Neural progenitor cell (in vitro differentiated cells): ENCODE data around the gene YEATS4.

Experiments
- EZH2 ChIP-seq: fragments of 200-600 bp; sonication (generic); IDR thresholded peaks from 2 replicates; pipeline ENCODE4 v1.6.1; 2017; ENCODE audit warnings: antibody characterized with exemption, mild to moderate bottlenecking, moderate library complexity
- TF ChIP-seq, protein P1 (sequence below): fragments of 200-600 bp; sonication (generic); IDR thresholded peaks from 2 replicates; pipeline ENCODE4 v1.5.1; 2017; ENCODE audit warnings: antibody characterized with exemption, mild to moderate bottlenecking

DNA sequence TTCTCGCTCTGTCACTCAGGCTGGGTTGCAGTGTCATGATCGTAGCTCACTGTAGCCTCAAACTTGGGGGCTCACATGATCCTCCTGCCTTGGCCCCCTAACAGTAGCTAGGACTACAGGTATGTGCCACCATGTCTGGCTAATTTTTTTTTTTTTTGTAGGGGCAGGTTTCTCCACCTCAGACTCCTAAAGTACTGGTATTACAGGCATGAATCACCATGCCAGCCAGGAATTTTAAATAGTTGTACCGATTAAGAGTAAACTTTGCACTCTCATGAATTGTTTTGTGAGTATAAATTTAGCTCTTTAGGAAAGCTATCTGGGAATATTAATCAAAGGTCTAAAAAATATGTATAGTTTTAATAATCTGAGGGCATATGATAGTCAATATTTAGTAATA, 25.5 kb downstream of the YEATS4 start:
- TF ChIP-seq, protein P1, sequence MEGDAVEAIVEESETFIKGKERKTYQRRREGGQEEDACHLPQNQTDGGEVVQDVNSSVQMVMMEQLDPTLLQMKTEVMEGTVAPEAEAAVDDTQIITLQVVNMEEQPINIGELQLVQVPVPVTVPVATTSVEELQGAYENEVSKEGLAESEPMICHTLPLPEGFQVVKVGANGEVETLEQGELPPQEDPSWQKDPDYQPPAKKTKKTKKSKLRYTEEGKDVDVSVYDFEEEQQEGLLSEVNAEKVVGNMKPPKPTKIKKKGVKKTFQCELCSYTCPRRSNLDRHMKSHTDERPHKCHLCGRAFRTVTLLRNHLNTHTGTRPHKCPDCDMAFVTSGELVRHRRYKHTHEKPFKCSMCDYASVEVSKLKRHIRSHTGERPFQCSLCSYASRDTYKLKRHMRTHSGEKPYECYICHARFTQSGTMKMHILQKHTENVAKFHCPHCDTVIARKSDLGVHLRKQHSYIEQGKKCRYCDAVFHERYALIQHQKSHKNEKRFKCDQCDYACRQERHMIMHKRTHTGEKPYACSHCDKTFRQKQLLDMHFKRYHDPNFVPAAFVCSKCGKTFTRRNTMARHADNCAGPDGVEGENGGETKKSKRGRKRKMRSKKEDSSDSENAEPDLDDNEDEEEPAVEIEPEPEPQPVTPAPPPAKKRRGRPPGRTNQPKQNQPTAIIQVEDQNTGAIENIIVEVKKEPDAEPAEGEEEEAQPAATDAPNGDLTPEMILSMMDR = no peak
- no peak for TF ChIP-seq EZH2
